OCI-LY7 (cell line): Measurements from ENCODE around the gene CCDC142. TPM values are rescaled to one million over a fixed set of nuclear protein-coding genes. Genes with fewer than 3 reads are reported as not detected.
A peak's percentile ranks its signal among the peaks of the same experiment; 100 is the strongest.

Source experiments
- BruUV-seq: library from RNA; stranded (reverse); fragments of 400-500 nt; replicated peaks from 2 replicates; lab custom pipeline; 2021; lab: Mats Ljungman, UMichigan
- CTCF ChIA-PET: fragments of 300-600 bp; sonication (Branson Sonifier 250); formaldehyde crosslinking; loops from one replicate; lab custom pipeline; 2022; ENCODE audit warnings: antibody characterized with exemption; ENCODE audit not compliant: unreplicated experiment; lab: Charles Lee
- POLR2A ChIA-PET: fragments of 300-600 bp; sonication (Branson Sonifier 250); formaldehyde crosslinking; loops from one replicate; lab custom pipeline; 2022; ENCODE audit warnings: antibody characterized with exemption; lab: Charles Lee
- DNase-seq: peaks from one replicate; pipeline ENCODE4 v3.0.0-alpha.2; 2015; ENCODE audit warnings: low spot score
- H2AFZ ChIP-seq: fragments of 200-600 bp; sonication (generic), shearing (Covaris generic); 2 replicates; pipeline ENCODE4 v1.6.1; 2014; ENCODE audit warnings: mild to moderate bottlenecking, antibody characterized with exemption, low read length, moderate library complexity
- H3K27ac ChIP-seq: fragments of 200-600 bp; sonication (generic); 2 replicates; pipeline ENCODE4 v1.5.1; 2014; ENCODE audit warnings: mixed run types, low read depth, mild to moderate bottlenecking, moderate library complexity, low read length, inconsistent platforms; ENCODE audit not compliant: poor library complexity, severe bottlenecking
- H3K36me3 ChIP-seq: fragments of 200-600 bp; sonication (generic); 2 replicates; pipeline ENCODE4 v1.6.1; 2014; ENCODE audit warnings: mild to moderate bottlenecking, antibody characterized with exemption, low read length, moderate library complexity, mixed read lengths; ENCODE audit not compliant: insufficient read depth
- H3K4me1 ChIP-seq: fragments of 200-600 bp; sonication (generic); 2 replicates; pipeline ENCODE4 v1.5.1; 2014; ENCODE audit warnings: mild to moderate bottlenecking, low read length; ENCODE audit not compliant: insufficient read depth, poor library complexity, severe bottlenecking
- H3K4me2 ChIP-seq: fragments of 200-600 bp; sonication (generic); 2 replicates; pipeline ENCODE4 v1.6.1; 2014; ENCODE audit warnings: mild to moderate bottlenecking, low read length
- H3K4me3 ChIP-seq: fragments of 200-600 bp; sonication (generic); 2 replicates; pipeline ENCODE4 v1.5.1; 2014; ENCODE audit warnings: mild to moderate bottlenecking, low read depth, low read length; ENCODE audit not compliant: poor library complexity, severe bottlenecking
- H3K79me2 ChIP-seq: fragments of 200-600 bp; sonication (generic); 2 replicates; pipeline ENCODE4 v1.6.1; 2016; ENCODE audit warnings: low read depth, mild to moderate bottlenecking, low read length, moderate library complexity, mixed read lengths; ENCODE audit not compliant: insufficient read depth
- H3K9me2 ChIP-seq: fragments of 200-600 bp; sonication (generic); 2 replicates; pipeline ENCODE4 v1.6.1; 2016; ENCODE audit warnings: mild to moderate bottlenecking, low read length, mixed read lengths; ENCODE audit not compliant: insufficient read depth
- H3K9me3 ChIP-seq: fragments of 200-600 bp; sonication (generic); 2 replicates; pipeline ENCODE4 v1.6.1; 2014; ENCODE audit warnings: mild to moderate bottlenecking, mixed run types, low read length, mixed read lengths
- H4K20me1 ChIP-seq: fragments of 200-600 bp; sonication (generic); 2 replicates; pipeline ENCODE4 v1.6.1; 2014; ENCODE audit warnings: mild to moderate bottlenecking, antibody characterized with exemption, low read length, moderate library complexity, mixed read lengths; ENCODE audit not compliant: insufficient read depth
- EZH2phosphoT487 ChIP-seq: fragments of 200-600 bp; sonication (generic); IDR thresholded peaks from 2 replicates; pipeline ENCODE4 v1.6.1; 2018; ENCODE audit warnings: low read depth, borderline replicate concordance, mild to moderate bottlenecking, mixed run types, antibody characterized with exemption, low read length, moderate library complexity, mixed read lengths
- intact Hi-C: fragments of 100-400 bp; cut with micrococcal nuclease; formaldehyde crosslinking; loops from one replicate; pipeline ENCODE4 v1.10.0; 2022; ENCODE audit not compliant: unreplicated experiment
- total RNA-seq, 2 experiments: library from RNA; depleted of rRNA in 1 of 2; stranded (reverse); fragments of >200 nt in 1 of 2; shearing (Covaris generic) in 1 of 2; gene quantifications; 2 replicates each; pipeline ENCODE4 v1.2.3, GENCODE V29; 2014 to 2022
- TF ChIP-seq, protein P1 (sequence below): fragments of 200-600 bp; sonication (generic); conservative IDR thresholded peaks from 2 replicates; pipeline ENCODE4 v1.5.1; 2014; ENCODE audit warnings: mild to moderate bottlenecking, antibody characterized with exemption, low read length, moderate library complexity, mixed read lengths

The CCDC142 gene
- total RNA-seq, 2 experiments from 2014 or later, result 42.5 to 53.0 TPM

DNA sequence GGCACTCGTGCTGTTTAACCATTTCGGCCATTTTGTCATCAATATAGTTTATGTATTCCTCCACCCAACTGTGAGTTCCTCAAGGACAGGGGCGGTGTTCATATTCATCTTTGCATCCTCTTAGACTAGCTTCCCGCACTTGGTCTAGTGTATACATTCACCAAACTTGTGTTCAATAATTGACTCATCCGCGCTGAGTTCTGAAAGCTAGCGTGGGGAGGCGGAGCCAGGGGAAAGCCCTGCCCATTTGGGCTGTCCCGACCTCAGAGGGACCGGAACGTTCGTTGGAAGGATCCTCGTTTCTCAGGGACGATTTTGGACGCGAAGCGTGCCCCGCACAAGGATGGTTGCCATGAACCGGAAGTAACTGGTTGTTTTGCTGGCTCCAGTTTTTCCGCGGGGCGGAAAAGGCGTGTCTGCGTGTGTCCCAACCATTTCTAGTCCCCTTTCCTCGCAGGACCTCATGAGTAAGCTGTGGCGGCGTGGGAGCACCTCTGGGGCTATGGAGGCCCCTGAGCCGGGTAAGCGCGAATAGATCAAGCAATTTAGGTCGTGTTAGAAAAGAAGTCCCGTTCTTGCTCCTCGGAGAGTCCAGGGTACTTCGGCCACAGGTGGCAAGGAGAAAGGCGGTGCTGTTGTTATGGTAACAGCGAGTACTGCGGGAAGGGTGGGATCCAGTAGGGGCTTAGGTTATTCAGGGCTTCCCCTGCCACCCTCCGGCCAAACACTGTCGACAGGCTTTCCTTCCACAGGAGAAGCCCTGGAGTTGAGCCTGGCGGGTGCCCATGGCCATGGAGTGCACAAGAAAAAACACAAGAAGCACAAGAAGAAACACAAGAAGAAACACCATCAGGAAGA is 27.9 kb downstream of the CCDC142 start, which contains the start of gene INO80B:
TSS of gene INO80B (plus strand) at position 434 of the 858 bp plus-strand sequence. CDS start at position 464, 30 bp downstream.
- intact Hi-C loops, result loop anchor here (1.0 to 2.0 kb wide), 2 partner anchors 34 to 1220 kb away; partner anchors contain the start of genes C2orf81, CCT7 and WDR54
- Histone ChIP-seq H2AFZ (peak within 1 kb of the TSS; percentile 90), H3K4me1 (peaks cover 46% of the 10 kb centered on the region), H3K4me2 (peak within 1 kb of the TSS; percentile 88), H4K20me1 (no peaks in the 10 kb centered on the region), H3K9me2 (no peaks in the 10 kb centered on the region), H3K9me3 (no peaks in the 10 kb centered on the region), H3K36me3 (peaks cover 7% of the 10 kb centered on the region; the same call in 1 of the 2 replicates), H3K4me3 (peak within 1 kb of the TSS; percentile 98), H3K27ac (peak within 1 kb of the TSS; percentile 92), H3K79me2 (peaks cover 22% of the 10 kb centered on the region)
- TSS peak; percentile 61 for BruUV-seq
- peak; percentile 99 for DNase-seq
- POLR2A ChIA-PET, result interaction anchor here (0.5 to 3.1 kb wide), 10 partner anchors 12 to 63 kb away, joined by 3 to 13 read pairs (median 3); partner anchors contain the start of genes C2orf81, RTKN and WDR54
- CTCF ChIA-PET, result interaction anchor here (0.5 to 0.9 kb wide), 3 partner anchors 24 to 34 kb away, joined by 3 to 4 read pairs (median 3); partner anchors contain the start of genes C2orf81, CCDC142, TTC31 and WDR54
- TF ChIP-seq, protein P1, sequence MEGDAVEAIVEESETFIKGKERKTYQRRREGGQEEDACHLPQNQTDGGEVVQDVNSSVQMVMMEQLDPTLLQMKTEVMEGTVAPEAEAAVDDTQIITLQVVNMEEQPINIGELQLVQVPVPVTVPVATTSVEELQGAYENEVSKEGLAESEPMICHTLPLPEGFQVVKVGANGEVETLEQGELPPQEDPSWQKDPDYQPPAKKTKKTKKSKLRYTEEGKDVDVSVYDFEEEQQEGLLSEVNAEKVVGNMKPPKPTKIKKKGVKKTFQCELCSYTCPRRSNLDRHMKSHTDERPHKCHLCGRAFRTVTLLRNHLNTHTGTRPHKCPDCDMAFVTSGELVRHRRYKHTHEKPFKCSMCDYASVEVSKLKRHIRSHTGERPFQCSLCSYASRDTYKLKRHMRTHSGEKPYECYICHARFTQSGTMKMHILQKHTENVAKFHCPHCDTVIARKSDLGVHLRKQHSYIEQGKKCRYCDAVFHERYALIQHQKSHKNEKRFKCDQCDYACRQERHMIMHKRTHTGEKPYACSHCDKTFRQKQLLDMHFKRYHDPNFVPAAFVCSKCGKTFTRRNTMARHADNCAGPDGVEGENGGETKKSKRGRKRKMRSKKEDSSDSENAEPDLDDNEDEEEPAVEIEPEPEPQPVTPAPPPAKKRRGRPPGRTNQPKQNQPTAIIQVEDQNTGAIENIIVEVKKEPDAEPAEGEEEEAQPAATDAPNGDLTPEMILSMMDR, result 0 out of 2 replicates have a peak, but pooled peaks have one; percentile 31
- no peak for TF ChIP-seq EZH2phosphoT487

DNA sequence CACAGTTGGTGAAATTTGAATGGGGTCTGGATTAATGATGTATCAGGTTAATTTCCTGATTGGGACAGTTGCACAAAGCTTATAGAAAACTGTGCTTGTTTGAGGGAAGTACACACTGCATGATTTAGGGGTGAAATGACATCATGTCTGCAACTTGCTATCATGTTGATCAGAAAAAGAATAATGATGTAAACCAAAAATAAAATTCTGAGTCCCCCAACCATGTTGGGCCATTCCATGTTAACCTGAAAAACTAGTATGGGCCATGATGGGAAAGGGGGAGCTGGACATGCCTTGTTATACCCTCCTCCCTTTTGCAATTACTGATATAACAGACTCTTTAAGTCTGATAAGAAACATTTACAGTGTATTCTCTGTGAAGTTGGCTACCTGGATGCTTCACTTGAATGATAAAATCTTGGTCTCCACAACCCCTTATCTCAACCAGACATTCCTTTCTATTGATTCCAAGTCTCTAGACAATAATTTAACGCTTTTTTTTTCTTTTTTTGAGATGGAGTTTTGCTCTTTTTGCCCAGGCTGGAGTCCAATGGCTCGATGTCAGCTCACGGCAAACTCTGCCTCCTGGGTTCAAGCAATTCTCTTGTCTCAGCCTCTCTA is 32.1 kb downstream of the CCDC142 start:
- peaks cover 29% of the 10 kb centered on the region for H3K4me1 ChIP-seq
- ChIA-PET CTCF (no interaction called here), POLR2A (interaction anchor here (0.6 to 1.0 kb wide), 3 partner anchors 30 to 60 kb away, joined by 3 to 5 read pairs (median 3); no protein-coding TSS in a partner anchor)
- BruUV-seq, result no TSS peak
- no peaks in the 10 kb centered on the region for H3K36me3 ChIP-seq
- TF ChIP-seq, protein P1, result no peak
- TF ChIP-seq EZH2phosphoT487, result no peak
- no peaks in the 10 kb centered on the region for H3K9me2 ChIP-seq
- no peak overlapping the region for H3K4me2 ChIP-seq
- no peak overlapping the region for H2AFZ ChIP-seq
- no peak for DNase-seq
- no peaks in the 10 kb centered on the region for H3K9me3 ChIP-seq
- peaks cover 5% of the 10 kb centered on the region; the same call in 1 of the 2 replicates for H3K79me2 ChIP-seq
- H3K4me3 ChIP-seq, result no peak overlapping the region
- H3K27ac ChIP-seq, result no peak overlapping the region
- no peaks in the 10 kb centered on the region for H4K20me1 ChIP-seq
- intact Hi-C loops, result no loop called here
